ENCODE measurements around the gene ERCC6.

Gene ERCC6

DNA sequence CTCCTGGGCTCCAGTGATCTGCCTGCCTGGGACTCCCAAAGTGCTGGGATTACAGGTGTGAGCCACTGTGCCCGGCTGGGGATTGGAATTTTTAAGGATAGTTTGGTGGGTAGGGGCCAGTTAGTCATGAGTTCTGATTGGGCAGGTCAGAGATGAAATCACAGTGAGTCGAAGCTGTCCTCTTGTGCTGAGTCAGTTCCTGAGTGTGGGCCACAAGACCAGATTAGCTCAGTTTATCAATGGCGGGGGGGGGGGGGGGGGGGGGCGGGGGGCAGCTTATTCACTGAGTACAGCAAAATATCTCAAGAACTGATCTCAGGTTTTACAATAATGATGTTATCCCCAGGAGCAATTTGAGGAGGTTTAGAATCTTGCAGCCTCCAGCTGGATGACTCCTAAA lies 11.6 kb upstream of the ERCC6 start:
- intact Hi-C loops (cut with DNase I) = no loop called here
- DNase-seq = no peak

- DNase-seq = no peak
- intact Hi-C loops (cut with DNase I) = no loop called here
Observed at GRCh38 chr10:49549640-49550346, 10.9 kb upstream of the ERCC6 start.

DNA sequence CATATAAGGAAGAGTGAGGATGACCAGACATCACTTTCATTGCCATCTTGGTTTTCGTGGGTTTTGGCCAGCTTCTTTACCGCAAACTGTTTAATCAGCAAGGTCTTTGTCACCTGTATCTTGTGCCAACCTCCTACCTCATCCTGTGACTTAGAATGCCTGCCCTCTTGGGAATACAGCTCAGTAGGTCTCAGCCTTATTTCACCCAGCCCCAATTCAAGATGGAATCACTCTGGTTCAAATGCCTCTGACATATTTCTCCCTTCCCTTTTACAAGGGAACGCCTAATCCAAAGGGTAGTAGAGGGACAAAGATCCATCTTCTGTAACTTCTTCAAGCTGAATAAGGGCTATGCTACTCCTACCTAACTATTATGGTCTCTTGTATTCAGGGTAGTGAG lies 4.7 kb upstream of the ERCC6 start:
- intact Hi-C loops (cut with DNase I) = no loop called here
- DNase-seq = no peak

DNA sequence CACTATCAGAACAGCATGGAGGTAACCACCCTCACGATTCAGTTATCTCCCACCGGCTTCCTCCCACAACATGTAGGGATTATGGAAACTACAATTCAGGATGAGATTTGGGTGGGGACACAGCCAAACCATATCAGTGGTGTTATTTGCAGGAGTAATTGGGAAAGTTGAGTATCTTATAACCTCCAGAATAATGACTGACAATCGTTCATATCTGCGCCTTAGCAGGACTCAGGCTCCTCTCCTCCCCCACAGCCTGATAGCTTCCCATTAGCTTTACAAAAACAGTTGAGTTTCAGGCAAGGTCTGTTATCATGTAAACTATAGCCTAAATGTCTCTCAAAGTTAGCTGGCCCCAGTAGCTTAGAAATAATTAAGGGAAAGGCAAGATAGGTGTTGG lies 3.4 kb upstream of the ERCC6 start:
- DNase-seq = no peak
- intact Hi-C loops (cut with DNase I) = no loop called here

DNA sequence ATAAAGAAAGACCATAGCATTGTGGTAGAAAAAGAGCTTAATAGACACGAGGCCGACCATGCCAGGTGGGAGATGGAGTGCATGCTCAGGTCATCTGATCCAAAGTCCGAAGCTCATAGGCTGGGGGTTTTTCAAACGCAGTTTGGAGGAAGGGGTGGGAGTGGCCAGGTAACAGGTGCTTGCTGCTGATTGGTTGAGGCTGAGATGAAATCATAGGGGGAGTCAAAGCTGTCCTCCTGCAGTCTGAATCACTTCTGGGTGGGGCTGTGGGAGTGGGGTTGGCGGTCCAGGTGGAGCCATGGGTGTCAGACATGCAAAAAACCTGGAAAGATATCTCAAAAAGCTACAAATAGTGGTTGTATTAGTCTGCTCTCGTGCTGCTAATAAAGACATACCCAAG lies 2.8 kb upstream of the ERCC6 start:
- DNase-seq = no peak
- intact Hi-C loops (cut with DNase I) = no loop called here

GRCh38 chr10:49540056-49540797 lies 1.3 kb upstream of the ERCC6 start:
- peak in 1 of 10 donors; percentile 51 for DNase-seq
- intact Hi-C loops (cut with DNase I) = no loop called here

DNA sequence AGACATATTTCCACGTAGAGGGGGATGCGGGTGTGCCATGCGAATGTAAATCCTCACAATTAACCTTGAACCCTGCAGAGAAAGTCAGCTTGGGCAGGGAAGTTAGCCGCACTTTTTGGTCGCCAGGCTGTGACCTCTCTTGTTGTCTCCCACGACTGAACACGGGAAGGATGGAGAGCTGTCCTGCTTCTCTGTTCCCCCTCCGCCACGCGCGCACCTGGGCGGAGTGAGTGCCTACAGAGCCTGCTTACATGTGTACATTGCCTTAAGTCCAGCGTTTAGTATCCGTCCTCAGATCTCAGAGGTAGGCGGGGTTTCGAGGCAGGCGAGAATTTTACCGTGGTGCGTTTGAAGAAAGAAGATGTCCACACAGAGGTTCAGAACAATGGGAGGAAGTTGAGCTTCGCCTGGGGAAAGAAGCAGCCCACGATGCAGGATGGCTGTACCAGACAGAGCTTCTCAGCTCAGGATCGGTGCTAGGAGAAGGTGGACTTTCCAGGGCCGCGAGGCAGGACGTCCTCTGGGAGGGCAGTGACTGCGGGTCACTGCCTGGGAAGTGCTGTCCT lies 482 bp upstream of the ERCC6 start:
- DNase-seq = peak in 7 of 10 donors; percentile 22 to 88 (median 36)
- intact Hi-C loops (cut with DNase I) = no loop called here

DNA sequence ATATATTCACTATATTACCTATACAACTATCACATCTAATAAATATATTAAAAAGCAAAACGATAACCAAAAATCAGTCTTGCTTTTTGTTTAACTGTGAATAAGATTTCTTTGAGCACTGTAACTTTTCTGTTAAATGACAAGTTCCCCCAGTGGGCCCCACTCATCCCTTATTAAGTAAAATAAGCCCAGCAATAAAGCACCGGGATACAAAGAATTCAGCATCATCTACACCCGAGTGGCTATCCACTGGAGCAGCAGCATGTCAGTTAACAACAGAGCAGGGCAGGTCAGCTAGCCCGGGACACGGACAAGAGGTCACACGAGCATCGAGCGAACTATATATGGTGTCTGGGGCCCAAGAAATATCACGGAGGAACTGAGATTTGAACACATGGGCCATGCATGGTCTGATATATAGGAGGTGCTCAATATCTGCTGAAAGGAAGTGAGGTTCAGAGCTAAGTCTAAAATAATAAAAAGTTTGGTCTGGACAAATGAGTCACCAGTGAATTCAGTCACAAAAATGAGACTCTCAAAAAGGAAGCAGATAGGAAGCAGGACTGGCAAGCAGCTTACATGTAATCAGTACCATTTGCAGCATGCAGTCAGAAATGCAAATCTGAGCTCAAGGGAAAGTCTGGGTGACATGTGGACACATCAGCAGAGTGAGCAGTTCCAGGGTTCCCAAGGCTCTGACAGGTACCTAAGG lies 4.1 kb downstream of the ERCC6 start:
- DNase-seq = peak in 1 of 10 donors; percentile 59
- intact Hi-C loops (cut with DNase I) = no loop called here

GRCh38 chr10:49532461-49532860 lies 6.5 kb downstream of the ERCC6 start:
- DNase-seq = peak in 3 of 10 donors; percentile 55 to 72 (median 55)
- intact Hi-C loops (cut with DNase I) = no loop called here

GRCh38 chr10:49528977-49529506 lies 9.9 kb downstream of the ERCC6 start:
- no peak for DNase-seq
- intact Hi-C loops (cut with DNase I) = no loop called here

- intact Hi-C loops (cut with DNase I) = no loop called here
- no peak for DNase-seq
Observed at GRCh38 chr10:49527850-49528249, 11.1 kb downstream of the ERCC6 start.

DNA sequence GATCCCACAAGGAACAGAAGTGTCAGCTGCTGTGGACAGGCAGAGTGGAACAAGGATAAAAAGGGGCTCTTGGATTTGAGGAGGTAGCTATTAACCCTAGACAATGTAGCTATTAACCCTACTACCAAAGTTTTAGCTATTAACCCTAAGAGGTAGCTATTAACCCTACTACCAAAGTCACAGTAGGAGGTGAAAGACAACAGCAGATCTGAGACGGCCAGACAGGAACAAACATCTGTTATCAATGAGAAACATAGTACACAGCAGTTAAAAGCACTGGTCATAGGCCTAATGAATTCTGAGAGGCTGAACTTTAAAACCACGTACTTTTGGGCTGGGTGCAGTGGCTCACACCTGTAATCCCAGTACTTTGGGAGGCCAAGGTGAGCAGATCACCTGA lies 11.9 kb downstream of the ERCC6 start:
- intact Hi-C loops (cut with DNase I) = no loop called here
- DNase-seq = no peak

DNA sequence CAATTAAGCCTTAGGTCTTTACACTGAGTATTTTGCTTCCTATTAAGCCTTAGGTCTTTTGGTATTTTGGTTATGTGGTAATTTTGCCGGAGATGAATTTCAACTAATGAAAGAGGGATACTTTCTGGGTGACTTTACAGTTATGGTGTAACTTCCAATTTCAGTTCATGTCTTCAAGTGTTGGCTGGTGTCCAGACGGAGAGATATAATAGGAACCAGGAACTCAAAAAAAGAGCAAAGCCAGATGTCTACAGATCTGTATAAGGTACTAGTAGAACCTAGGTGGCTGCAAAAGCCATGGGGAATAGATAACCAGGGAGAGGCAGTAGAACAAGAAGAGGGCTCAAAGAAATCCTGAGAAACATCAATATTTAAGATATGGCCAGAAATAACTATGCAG lies 12.3 kb downstream of the ERCC6 start:
- intact Hi-C loops (cut with DNase I) = no loop called here
- no peak for DNase-seq

DNA sequence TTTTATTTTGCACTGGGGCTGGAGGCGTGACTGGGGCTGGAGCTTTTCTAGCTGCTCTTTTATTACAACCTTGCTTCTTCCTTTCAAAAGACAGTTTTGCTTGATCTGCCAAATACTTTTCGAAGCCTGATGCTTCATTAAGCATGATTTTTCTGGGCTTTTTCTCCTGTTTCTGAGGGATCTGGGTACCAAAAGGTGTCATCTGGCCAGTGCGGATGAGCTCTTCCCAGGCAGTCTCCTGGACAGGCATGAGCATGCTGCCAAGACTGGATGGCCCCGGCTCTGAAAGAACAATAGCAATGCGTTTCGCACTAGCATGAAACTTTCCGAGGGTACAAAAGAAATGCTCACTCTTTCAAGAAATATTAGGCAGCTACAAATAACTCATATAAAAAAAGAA lies 14.4 kb downstream of the ERCC6 start:
- intact Hi-C loops (cut with DNase I) = no loop called here
- DNase-seq = no peak

GRCh38 chr10:49523301-49523700 lies 15.6 kb downstream of the ERCC6 start:
- intact Hi-C loops (cut with DNase I) = no loop called here
- no peak for DNase-seq

- intact Hi-C loops (cut with DNase I) = no loop called here
- no peak for DNase-seq
Observed at GRCh38 chr10:49521062-49521461, 17.9 kb downstream of the ERCC6 start.

DNA sequence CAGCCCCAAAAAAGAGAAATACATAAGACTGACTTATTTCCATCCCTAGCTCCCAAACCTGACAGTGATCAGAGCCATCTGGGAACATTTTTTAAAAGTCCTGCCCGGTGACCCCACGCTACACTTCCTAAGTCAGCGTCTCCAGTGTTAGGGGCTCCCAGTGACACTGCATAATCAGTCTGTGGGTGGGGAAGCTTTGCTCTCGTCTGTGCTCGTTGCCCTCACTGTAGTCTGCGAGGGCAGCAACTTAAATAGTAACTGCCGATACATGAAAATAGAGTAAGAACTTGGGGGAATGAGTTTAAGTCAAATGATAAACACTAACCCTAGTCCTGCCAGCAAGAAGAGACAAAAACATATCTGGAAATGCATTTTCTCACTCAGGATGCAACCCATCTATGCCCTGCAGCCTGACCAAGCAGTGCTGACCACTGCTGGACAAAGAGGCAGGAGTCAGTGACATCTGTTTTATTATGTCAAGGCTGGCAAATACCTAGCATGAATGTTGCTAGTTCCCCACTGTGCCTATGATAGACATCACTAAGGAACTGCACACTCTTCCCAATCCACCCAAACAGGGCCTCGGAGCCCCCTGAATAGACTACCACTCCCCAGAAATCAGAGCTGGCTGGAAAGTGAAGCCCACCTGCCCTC lies 18.7 kb downstream of the ERCC6 start:
- intact Hi-C loops (cut with DNase I) = no loop called here
- DNase-seq = no peak

GRCh38 chr10:49519717-49520116 lies 19.2 kb downstream of the ERCC6 start:
- peak in 1 of 10 donors; percentile 65 for DNase-seq

GRCh38 chr10:49518982-49519578 lies 19.8 kb downstream of the ERCC6 start:
- DNase-seq = peak in 1 of 10 donors; percentile 35
- intact Hi-C loops (cut with DNase I) = loop anchor here (2.0 to 10.0 kb wide), 2 partner anchors 112 to 544 kb away; no protein-coding TSS in a partner anchor

More at GRCh38 chr10:49519717-49520116, 19.2 kb downstream of the ERCC6 start:
- intact Hi-C loops (cut with DNase I) = loop anchor here (2.0 to 10.0 kb wide), 2 partner anchors 113 to 545 kb away; no protein-coding TSS in a partner anchor

DNA sequence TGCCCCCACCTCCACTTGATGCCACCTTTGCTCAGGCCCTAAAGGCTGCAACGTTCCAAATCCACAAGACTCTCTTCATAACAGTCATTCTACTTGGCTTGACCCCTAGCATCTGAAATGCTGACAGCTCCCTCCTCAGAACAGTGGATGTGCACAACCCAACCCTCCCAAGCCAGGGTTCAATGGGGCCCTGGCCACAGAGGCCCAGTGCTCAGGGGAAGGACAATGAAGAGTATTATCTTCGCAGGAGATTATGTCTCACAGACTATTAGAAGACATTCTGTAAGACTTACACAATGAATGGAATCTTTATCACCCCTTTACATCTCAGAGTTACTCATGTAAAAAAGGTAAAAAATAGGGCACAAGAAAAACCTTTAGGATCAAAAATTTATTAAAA lies 20.4 kb downstream of the ERCC6 start:
- DNase-seq = no peak
- intact Hi-C loops (cut with DNase I) = loop anchor here (2.0 to 10.0 kb wide), 2 partner anchors 112 to 544 kb away; no protein-coding TSS in a partner anchor
